HG03571 (cell line): ENCODE data around the gene KCNT1.

Source experiments
- ATAC-seq: cut with Tn5 transposase; IDR thresholded peaks from one replicate; pipeline ENCODE4 v1.9.1; 2021; ENCODE audit not compliant: unreplicated experiment

Gene KCNT1

DNA sequence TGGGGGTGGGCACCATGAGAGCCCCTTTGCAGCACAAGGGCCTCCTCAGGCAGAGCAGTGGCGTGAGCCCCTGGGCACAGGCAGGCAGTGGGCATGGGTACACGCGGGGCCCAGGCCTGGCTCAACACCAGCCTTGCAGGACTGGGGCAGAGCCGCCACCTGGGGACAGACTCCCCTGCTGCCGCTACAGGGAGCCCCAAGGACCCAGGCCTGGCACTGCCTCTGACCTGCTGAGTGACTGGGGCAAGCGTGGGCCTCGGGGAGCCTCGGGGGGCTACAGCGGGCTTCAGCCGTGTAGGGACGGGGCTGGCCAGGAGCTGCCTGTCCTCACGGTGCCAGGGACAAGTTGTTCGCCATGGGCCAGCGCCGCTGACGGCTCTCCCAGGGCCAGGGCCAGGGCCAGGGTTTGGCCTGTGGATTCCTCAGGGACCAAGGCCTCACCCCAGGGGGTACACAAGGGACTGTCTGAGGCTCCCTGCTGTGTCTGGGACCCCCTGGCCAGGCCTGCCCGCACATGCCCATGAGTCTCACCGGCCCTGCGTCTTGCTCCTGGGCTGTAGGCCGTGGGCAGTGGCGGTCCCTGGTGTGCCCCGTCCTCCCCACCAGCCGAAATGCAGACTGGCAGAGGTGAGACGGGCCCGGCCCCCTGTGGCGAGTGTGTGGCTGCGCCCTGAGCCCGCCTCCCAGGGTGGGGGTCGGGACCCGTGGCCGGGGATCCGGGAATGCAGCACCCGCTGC is 42.5 kb downstream of the KCNT1 start:
- ATAC-seq: no peak

DNA sequence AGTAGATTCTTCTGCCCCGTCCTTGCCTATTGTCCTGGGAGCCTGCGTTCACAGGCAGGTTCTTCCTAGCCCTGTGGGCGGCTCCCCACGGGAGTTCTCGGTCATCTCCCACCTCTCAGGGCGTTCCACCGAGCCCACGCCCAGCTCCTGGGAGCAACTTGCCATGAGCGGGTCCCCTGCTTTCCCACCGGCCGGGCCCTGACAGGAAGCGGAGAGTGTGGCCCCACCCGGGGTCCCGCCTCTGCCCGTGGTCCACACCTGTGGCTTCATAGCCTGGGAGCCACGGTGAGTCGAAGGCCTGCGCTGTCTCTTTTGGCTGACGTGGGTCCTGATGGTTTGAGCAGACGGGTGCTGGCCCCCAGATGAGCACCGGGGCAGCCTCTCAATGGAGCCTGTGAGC is 43.2 kb downstream of the KCNT1 start:
- ATAC-seq: no peak

DNA sequence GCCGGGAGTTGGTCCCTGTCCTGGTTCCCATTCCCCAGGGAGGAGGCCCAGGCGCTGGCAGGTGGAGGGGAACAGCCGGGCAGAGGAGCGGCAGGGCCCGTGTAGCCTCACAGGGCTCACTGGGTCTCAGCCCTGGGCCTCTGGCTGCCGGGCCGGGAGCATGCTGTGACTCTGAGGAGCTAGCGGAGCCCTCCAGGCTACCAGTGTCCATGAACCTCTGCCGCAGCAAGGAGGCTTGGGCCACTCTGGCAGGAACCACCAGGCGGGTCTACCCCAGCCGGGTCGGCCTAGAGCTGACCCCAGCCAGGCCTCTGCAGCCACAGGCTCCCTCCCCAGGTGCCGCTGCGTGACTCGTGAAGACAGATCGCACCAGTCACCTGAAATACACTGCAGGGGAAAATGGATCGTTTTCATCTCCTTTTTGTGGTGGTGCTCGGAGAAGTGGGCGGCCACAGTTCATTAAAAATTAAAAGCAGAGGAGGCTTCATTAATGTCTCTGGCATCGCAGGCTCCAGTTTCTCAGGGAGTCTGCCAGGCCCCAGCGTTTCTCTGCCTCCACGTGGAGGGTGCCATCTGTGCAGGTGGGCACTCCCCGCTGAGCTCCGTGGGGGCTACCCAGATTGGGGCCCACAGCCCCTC is 43.8 kb downstream of the KCNT1 start:
- ATAC-seq: no peak

DNA sequence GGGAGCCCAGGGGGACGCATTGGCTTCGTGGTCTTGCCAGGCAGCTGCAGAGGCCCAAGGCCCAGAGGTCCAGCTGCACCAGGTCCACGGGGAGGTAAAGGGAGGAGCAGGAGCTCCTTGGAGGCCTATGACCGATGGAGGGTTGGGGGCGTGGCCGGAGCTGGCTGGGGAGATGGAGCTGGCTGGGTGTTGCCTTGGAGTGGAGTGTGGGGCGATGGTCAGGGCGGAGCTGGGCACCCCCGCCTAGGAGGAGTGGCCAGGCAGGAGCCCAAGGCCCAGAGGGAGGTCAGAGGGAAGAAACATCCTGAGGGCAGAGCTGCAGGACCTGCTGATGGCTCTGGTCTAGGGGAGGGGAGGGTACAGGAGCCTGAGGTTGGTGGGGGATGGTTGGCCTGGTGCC is 44.6 kb downstream of the KCNT1 start:
- no peak for ATAC-seq

DNA sequence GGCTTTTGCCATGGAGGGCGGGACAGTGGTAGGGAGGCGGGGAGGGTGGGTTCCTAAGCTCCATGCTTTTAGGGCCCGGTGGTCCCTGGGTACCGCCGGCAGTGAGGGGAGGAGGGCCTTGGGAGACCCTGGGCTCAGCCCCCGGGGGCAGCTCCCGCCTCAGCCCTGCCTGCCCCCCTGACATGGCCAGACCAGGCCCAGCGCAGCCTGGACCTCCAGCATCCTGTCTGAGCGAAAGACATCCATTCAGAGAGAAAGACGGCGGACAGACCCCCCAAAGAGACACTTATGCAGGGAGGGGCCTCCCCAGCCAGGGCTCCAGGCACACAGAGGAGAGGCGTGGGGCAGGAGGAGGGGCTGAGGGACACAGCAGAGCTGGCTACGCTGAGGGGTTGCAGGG is 45.3 kb downstream of the KCNT1 start:
- ATAC-seq: no peak

DNA sequence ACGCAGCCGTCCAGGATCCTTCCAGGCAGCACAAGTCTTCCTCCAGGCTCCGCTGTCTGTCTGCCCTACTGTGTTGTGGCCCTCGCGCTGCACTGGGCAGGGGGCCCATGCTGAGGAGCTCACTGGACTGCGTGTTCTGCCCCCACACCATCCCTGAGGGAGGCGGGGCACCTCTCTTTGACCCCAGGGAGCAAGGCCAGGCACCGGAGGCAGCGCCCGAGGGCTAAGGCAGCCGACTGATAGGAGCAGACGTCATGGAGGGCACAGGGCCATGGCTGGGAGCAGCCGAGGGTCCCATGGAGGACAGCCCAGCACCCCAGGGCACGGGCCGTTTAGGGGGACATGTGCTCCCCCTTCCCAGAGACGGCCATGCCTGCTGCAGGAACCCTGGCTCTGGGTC is 46.7 kb downstream of the KCNT1 start:
- no peak for ATAC-seq

DNA sequence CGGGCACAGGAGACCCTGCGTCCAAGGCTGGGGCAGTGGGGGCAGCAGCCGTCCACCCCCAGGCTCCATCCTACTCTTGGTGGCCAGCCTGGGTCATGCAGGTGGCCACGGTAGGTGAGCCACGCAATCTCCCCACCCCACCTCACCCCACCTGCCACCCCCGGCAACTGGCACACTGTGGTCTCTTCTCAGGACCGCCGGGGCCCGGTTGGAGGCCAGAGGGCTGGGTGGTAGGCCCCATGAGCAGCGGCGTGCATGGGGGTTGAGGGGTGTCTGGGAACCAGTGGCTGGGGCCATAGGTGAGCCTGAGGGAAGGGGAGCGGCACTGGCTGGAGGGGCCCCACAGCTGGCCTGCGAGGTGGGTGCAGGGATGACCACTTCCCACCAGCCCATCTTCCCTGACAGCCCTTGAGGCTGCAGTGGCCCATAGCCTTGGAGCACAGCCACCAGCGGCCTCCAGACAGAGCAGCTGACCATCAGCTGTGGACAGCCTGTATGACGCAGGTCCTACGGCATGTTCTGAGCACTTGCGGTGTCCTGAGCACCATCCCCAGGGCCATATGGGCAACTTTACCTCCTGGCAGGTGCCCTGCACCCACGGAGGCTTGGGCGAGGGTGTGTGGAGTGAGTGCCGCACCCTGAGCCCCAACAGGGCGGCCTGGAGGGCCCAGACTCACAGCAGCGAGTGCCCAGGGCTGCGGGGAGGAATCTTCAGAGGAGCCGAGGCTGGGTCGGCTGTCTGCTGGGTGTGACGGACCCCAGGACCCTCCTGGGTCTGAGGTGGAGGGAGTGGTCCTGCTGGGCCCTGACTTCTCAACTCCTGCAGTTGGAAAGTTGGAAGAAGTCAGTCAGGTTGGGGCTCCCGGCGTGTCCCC is 47.4 kb downstream of the KCNT1 start:
- ATAC-seq: no peak

DNA sequence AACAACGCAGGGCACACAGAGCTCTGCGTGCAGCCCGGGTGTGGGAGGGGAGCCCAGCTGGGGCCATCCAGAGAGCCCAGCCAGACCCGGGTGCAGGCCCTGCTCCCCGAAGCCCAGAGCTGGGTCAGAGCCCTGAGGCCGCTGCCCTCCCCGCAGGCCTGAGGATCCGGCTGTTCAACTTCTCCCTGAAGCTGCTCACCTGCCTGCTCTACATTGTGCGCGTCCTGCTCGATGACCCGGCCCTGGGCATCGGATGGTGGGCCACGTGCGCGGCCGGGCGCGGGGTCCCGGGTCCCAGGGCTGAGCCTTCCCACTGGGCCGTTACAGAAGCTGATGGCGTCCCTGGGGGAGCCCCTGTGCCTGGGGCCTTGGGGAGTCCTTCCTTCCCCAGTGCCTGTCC is 48.8 kb downstream of the KCNT1 start:
- ATAC-seq: no peak

DNA sequence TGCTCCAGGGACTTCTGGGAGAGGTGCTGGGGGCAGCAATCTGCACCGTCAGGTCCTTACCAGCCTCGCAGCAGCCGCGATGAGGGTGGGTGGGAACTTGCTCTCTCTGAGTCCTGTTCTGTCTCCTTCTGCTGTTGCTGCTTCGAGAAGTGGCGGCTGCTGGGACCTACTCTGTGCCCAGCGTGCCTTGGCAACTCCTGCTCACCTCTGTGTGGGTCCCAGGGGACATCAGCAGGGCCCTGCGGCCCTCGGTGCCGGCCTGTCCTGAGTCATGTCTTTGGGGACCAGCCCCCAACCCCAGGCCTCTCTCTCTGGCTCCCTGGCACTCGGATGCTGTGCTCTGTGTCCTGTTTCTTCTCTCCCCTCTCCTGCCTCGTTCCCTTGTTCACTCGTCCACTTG is 49.5 kb downstream of the KCNT1 start:
- ATAC-seq: no peak

DNA sequence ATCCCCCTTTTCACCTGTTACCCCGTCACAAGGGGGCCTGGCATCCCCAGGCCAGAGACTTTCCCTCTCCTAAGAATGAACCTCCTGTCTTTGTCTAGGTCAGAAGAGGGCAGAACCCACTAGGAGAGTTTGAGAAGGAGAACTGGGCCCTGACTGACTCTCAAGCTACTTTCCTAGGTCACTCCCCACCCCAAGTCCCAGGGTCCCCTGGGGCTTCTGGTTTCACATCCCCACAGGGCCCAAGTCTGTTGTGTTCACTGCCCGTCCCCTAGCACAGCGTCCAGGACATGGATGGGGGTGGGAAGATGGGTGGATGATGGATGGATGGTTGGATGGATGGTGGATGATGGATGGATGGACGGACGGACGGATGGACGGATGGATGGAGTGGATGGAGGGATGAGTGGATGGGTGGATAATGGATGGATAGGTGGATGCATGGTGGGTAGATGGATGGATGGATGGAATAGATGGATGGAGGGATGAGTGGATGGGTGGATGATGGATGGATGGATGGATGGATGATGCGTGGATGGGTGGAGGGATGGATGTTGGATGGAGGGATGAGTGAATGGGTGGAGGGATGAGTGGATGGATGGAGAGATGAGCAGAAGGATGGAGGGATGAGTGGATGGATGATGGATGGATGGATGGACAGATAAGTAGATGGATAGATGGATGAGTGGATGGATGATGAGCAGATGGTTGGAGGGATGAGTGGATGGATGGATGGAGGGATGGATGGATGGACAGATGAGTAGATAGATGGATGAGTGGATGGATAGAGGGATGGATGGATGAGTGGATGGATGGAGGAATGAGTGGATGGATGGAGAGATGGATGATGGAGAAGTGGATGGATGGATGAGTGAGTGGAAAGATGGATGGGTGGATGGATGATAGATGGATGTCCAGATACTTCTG is 50.6 kb downstream of the KCNT1 start:
- ATAC-seq: no peak

DNA sequence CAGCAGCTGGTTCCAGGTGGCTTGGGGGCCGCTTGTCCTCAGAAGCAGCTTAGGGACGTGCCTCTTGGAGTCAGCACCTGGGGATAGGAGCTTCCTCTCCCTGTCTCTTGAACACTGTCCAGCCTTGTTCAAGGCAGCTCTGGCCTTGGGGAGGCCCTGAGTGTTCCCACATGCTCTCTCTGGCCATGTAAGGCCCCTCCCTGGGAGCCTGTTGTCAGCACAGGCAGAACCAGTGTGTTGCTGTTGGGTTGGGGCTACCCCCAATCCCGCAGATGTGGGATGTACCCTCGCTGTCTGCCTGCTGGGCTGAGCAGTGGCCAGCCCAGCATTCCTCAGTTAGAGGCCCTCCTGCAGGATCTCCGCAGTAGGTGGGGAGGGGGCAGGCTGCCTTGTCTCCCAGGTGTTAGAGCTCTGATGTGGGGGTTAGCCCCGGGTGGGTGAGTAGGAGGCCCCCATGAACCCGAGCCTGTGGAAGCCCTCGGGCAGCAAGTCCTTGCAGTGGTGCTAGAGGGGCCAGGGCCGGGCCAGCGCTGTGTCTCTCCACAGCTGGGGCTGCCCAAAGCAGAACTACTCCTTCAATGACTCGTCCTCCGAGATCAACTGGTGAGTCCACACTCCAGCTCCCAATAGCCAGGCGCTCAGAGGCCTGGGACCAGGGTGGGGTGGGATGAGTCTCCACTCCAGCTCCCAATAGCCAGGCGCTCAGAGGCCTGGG is 51.6 kb downstream of the KCNT1 start:
- ATAC-seq: no peak

DNA sequence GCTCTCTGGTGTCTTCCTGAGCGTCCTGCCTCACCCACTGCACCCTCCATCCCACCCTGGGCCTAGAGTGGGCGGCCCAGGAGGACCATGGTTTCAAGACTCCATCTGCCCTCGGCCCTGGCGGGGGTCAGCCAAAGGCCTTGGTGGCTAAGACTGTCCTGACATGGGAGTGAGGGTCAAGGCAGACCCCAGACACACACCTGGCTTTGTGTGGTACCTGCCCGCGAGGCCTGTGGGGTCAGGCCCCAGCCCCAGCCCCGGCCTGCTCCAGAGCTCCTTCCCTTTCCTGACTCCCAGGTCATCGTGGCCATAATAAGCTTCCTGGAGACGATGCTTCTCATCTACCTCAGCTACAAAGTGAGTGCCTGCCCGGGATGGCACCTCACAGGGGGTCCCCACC is 54.6 kb downstream of the KCNT1 start:
- no peak for ATAC-seq

DNA sequence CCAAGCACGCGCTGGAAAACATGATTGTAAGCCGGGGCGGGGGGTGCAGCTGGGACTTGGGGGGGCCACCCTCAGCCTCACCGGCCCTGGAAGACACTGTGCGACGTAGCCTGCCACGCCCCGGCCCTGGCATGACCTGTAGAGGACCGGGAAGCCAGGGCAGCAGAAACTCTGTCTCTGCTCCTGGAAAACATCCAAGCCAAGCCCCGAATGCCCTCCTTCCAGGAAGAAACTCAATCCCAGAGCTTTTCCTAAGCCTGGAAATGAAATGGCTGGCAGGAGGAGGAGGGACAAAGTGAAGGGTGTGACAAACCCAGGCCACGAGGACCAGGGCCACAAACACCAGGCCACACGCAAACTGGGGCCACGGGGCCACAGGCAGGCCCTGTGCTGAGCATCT is 55.4 kb downstream of the KCNT1 start:
- no peak for ATAC-seq

DNA sequence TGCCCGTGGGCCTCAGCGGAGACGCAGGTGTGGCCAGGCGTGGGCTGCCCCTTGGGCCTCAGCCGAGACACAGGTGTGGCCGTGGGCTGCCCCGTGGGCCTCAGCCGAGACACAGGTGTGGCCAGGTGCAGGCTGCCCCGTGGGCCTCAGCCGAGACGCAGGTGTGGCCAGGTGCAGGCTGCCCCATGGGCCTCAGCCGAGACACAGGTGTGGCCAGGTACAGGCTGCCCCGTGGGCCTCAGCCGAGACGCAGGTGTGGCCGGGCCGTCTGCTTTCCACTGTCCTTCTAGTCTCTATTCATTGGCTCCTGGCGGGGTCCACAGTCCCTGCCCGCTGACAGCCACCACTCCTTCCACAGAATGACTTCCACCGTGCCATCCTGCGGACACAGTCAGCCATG is 56.1 kb downstream of the KCNT1 start:
- no peak for ATAC-seq

DNA sequence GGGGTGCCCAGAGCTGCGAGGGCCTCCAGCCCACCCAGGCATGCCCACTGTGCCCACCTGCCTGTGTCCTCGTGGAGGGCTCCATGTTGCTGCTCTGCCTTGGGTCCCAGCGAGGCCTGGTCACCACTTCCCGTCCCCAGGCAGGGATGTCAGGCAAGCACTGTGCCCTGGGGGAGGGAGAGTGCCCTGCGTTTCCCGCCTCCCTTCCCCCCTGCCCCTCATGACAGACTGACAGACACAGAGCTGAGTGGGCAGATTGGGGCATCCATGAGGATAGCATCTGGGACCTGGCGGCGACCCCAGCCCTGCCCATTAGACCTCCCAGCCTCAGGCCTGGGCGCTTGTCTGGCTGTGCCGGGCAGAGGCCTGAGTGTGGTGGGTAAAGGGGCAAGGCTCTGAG is 56.9 kb downstream of the KCNT1 start:
- ATAC-seq: no peak

DNA sequence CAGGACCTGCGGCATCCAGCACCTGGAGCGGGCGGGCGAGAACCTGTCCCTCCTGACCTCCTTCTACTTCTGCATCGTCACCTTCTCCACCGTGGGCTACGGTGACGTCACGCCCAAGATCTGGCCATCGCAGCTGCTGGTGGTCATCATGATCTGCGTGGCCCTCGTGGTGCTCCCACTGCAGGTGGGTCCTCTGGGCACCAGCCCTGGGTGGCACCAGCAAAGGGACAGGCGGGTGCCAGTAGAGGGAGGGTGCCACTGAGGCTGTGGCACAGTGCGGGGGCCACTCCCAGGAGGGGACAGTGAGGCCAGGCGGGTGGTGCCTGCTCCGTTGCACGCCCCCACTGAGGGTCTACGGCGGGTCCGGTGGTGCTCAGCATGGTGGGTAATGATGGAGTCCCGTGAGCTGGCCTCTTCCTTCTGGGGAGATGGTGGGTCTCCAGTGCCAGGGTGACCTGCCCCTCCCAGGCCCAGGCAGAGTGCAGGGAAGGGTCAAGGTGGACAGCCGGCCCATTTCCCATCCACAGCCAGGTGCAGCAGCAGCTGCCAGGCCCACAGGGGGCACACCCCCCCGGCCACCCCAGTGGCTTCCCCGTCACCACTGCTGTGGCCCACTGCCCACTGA is 57.8 kb downstream of the KCNT1 start:
- ATAC-seq: no peak

DNA sequence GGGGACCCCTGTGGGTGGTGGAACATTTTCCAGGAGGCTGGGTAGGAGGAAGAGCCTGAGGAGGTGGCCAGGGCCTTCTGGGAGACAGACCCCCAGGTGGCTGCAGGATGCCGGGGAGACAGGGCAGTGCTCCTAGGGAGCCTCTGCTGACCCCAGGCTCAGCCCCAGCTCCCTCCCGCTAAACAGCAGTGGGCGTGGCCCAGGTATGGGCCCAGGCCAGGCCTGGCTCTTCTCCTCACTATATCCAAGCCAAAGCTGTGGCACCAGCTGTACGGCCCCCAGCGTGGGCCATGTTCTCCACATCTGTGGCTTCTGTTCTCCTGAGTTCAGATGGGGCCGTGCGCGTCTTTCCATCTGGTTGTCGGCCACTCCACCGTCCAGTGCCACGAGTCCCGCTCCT is 58.5 kb downstream of the KCNT1 start:
- ATAC-seq: no peak

DNA sequence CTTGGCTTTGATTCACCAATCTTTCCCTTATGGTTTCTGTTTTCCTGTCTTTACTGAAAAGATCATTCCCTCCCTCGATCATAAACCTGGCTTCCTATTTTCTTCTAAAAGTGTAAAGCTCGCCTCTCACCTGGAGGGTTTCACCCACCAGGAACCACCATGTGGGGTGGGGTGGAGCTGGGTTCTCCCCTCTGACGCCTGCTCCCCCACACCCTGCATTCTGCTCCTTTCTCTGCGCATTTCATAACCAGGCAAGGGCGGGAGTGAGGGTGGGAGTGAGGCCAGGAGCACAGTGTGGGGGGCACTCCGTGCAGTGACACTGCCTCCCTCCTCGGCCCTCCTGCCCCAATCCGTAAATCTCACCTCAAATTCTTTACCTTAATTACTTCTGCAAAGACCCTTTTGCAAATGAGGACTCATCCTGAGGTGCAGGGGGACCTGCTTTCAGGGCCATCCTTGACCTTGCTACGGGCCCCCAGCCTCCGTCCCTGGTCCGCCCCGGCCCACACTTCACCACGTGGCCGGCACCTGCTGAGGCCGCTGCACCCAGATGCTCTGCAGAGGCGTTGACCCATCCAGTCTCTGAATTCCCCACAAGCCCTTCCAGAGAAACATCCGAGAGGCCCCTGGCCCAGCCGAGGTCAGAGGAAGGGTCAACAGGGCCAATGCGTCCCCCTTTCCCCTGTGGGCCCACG is 59.3 kb downstream of the KCNT1 start:
- ATAC-seq: no peak

DNA sequence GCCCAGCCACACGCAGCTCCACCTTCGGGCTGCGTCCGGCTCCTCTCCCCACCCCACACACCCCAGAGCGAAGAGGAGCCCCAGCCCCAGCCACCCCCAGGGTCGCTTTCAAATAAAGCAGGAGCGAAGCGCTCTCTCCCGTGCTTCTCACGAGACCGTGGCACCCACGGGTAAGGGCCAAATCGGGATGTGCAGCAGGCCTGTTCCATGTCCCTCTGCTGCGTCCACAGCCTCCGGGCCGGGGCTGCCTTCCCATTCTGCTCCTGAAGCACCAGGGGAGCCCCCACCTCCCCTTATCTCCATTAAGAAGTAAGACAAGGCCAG is 59.8 kb downstream of the KCNT1 start:
- no peak for ATAC-seq
